Heart right ventricle (tissue), 16 donors: ENCODE data around the gene LAMA2. TPM values are rescaled to one million over a fixed set of nuclear protein-coding genes. Genes with fewer than 3 reads are reported as not detected.

Experiments
- ATAC-seq, 8 donors: fragments of 200-7000 bp; cut with Tn5 transposase; one replicate each; pipeline ENCODE4 v1.9.1; 2020; ENCODE audit warnings: mild to moderate bottlenecking in 8 of 8, moderate library complexity in 8 of 8, moderate number of reproducible peaks in 1 of 8
- DNase-seq, 2 donors: peaks; one replicate each; pipeline ENCODE4 v3.0.0-alpha.2; 2020
- H3K27ac ChIP-seq, 10 donors: fragments of 200-600 bp; sonication (generic) in 2 of 10; one replicate each; pipeline versions ENCODE4 v1.5.0 to v1.8.0; 2020 to 2022; ENCODE audit warnings: mild to moderate bottlenecking in 3 of 10
- H3K27me3 ChIP-seq, 7 donors: fragments of 200-600 bp; one replicate each; pipeline ENCODE4 v1.8.0; 2021 to 2022; ENCODE audit warnings: mild to moderate bottlenecking in 2 of 7
- H3K36me3 ChIP-seq, 9 donors: fragments of 200-600 bp; sonication (generic) in 1 of 9; one replicate each; pipeline versions ENCODE4 v1.5.0 to v1.8.0; 2020 to 2022; ENCODE audit warnings: mild to moderate bottlenecking in 2 of 9
- H3K4me1 ChIP-seq, 9 donors: fragments of 200-600 bp; sonication (generic) in 1 of 9; one replicate each; pipeline versions ENCODE4 v1.5.0 to v1.8.0; 2020 to 2022; ENCODE audit warnings: mild to moderate bottlenecking in 4 of 9
- H3K4me3 ChIP-seq, 10 donors: fragments of 200-600 bp; sonication (generic) in 2 of 10; one replicate each; pipeline versions ENCODE4 v1.5.0 to v1.8.0; 2020 to 2022; ENCODE audit warnings: mild to moderate bottlenecking in 7 of 10, moderate library complexity in 2 of 10
- H3K9me3 ChIP-seq, 11 donors: fragments of 200-600 bp in 10 of 11; sonication (generic) in 2 of 11; one replicate each; pipeline versions ENCODE4 v1.5.0 to v1.8.0; 2013 to 2022; ENCODE audit warnings: mild to moderate bottlenecking in 2 of 11, control low read depth in 1 of 11, moderate library complexity in 1 of 11
- WGBS, 2 donors: extraction: QIAGEN DNeasy Blood & Tissue Kit; methylation state at CpG; one replicate each; pipeline ENCODE4 v1.1.7; 2013; ENCODE audit warnings: inconsistent platforms in 1 of 2; 5-methylcytosine and 5-hydroxymethylcytosine counted together
- intact Hi-C, 10 donors: fragments of 100-400 bp; cut with DNase I; formaldehyde crosslinking; loops; one replicate each; pipeline versions ENCODE4 v1.11.1 to v1.14.2; 2022
- polyA plus RNA-seq, 2 donors: library from polyadenylated mRNA; stranded (reverse); fragments of 200-250 nt; gene quantifications; one replicate each; pipeline ENCODE4 v1.2.3, GENCODE V29; 2013
- total RNA-seq, 10 donors: library from RNA; stranded (reverse); fragmentation: NEBNext Ultra II Directional in 3 of 10; extraction: Animal tissue kit (Norgen Biotek cat#: 25700) in 3 of 10; gene quantifications; one replicate each; pipeline versions ENCODE4 v1.2.1 to v1.2.4, GENCODE V29; 2021 to 2023
- TF ChIP-seq, protein P1 (sequence below), 9 donors: fragments of 200-600 bp; sonication (generic) in 2 of 9; IDR thresholded peaks; one replicate each; pipeline versions ENCODE4 v1.5.0 to v1.8.0; 2021 to 2022; ENCODE audit warnings: antibody characterized with exemption in 9 of 9, mild to moderate bottlenecking in 5 of 9, moderate library complexity in 1 of 9
- donor health status: Arrhythmogenic right ventricular cardiomyopathy.
- donor health status: ischemic (EF 13 %, LVEDD 7.1; RV severe dilation, severe dysfunction).
- donor health status: healthy with polysubstance abuse.
- donor health status: DM: no; HTN: yes; CAD: no.
- donor health status: DM: no; HTN: no; CAD: no.
- donor health status: ischemic (EF 25% LVEDD 6.9; RV normal size, moderate dysfunction).
- donor health status: ischemic (EF 25% LVEDD 5.7; RV mildly dilated, moderate dysfunction).
- donor health status: healthy.
- donor health status: DM: yes; HTN: yes; CAD: no.
- donor health status: Ischemic cardiomyopathy.
- donor health status: ischemic (EF 35%, LVEDD 5.7; RV mildly dilated, moderate dysfunction).
- donor health status: nonischemic (EF 11% LVEDD 7.7; RV severe dilation, severe dysfunction).
- donor health status: DM: yes; HTN: yes; CAD: no.
- donor health status: PGD.
- donor health status: ischemic (EF 29% LVEDD 5.4; RV normal size, mild dysfunction).
- donor health status: nonischemic (EF 23%, LVEDD 6.1; RV moderate dilation, normal function).

LAMA2 gene
- total and polyA plus RNA-seq, 12 donors, result 31.1 to 293 (median 223) TPM

DNA sequence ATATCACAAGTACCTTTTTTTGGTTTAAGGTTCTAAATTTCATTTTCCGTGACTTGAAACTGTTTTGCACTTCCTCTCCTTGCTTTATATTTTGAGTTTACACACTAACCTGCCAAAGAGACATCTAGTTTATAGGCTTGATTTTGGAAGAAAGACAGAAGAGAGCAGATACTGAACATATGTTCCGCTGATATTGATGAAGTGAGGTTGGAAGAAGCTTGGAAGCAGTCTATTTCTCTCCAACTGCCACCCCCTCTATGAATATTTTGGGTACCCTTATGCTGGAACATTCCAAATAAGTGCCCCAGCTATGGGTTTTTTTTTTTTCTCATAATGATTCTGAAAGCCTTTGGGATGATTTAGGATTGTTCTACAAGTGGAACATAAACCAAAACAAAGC is 150.6 kb downstream of the LAMA2 start:
- H3K36me3 ChIP-seq, result peaks cover 0 to 3% (median 0%) of the 10 kb centered on the region in 9 donors
- intact Hi-C loops, result no loop called here
- no peak overlapping the region for H3K4me3 ChIP-seq
- ATAC-seq (no peak), DNase-seq (no peak)
- no peaks in the 10 kb centered on the region for H3K9me3 ChIP-seq
- H3K27me3 ChIP-seq, result no peaks in the 10 kb centered on the region
- WGBS, 2 donors, result 78 to 81% methylated on average over 2 of the region's 2 CpGs
- H3K27ac ChIP-seq, result peak overlapping the region in 4 of 10 donors; percentile 10 to 50 (median 16)
- H3K4me1 ChIP-seq, result peaks cover 0 to 42% (median 6%) of the 10 kb centered on the region in 9 donors
- TF ChIP-seq, protein P1, sequence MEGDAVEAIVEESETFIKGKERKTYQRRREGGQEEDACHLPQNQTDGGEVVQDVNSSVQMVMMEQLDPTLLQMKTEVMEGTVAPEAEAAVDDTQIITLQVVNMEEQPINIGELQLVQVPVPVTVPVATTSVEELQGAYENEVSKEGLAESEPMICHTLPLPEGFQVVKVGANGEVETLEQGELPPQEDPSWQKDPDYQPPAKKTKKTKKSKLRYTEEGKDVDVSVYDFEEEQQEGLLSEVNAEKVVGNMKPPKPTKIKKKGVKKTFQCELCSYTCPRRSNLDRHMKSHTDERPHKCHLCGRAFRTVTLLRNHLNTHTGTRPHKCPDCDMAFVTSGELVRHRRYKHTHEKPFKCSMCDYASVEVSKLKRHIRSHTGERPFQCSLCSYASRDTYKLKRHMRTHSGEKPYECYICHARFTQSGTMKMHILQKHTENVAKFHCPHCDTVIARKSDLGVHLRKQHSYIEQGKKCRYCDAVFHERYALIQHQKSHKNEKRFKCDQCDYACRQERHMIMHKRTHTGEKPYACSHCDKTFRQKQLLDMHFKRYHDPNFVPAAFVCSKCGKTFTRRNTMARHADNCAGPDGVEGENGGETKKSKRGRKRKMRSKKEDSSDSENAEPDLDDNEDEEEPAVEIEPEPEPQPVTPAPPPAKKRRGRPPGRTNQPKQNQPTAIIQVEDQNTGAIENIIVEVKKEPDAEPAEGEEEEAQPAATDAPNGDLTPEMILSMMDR (IDR thresholded peaks at IDR 0.05), result no peak

DNA sequence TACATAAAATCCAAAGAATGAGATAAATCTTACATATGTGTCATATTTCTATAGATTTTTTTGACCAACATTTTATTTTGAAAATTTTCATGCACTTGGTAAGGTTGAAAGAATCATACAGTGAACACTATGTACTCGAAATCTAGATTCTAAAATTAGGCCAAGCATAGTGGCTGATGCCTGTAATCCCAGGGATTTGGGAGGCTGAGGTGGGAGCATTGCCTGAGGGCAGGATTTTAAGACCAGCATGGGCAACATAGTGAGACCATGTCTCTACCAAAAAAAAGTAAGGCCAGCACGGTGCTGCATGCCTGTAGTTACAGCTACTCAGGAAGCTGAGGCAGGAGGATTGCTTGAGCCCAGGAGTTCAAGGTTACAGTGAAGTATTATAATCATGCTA is 158.6 kb downstream of the LAMA2 start:
- ATAC-seq, result peak in 4 of 8 donors; percentile 35 to 53 (median 44)
- peaks cover 0 to 36% (median 4%) of the 10 kb centered on the region in 9 donors for H3K4me1 ChIP-seq
- H3K27ac ChIP-seq, result no peak overlapping the region
- WGBS, 2 donors, result 47 to 55% methylated on average over 2 of the region's 2 CpGs
- peaks cover 0 to 13% (median 3%) of the 10 kb centered on the region in 11 donors for H3K9me3 ChIP-seq
- H3K4me3 ChIP-seq, result no peak overlapping the region
- intact Hi-C loops, result no loop called here
- TF ChIP-seq, protein P1 (IDR thresholded peaks at IDR 0.05), result no peak
- no peaks in the 10 kb centered on the region for H3K27me3 ChIP-seq
- DNase-seq, result no peak
- peaks cover 0 to 7% (median 0%) of the 10 kb centered on the region in 9 donors for H3K36me3 ChIP-seq

DNA sequence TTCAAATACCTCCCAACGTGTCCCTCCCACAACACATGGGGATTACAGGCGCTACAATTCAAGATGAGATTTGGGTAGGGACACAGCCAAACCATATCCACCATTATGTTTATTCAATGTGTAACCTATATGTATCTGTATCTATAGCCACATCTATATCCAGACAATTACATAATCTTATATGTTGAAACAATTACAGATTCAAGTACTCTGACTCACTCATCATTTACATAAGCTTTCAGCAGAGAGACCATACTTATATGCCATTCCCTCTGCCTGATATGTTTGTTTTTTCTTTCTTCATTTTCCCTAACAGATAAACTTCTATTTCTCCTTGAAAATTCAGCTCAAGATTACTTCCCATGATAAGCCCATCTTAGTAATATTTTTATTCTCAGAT is 163.6 kb downstream of the LAMA2 start:
- Histone ChIP-seq H3K9me3 (peaks cover 0 to 13% (median 3%) of the 10 kb centered on the region in 11 donors), H3K27ac (no peak overlapping the region), H3K4me1 (peaks cover 0 to 50% (median 0%) of the 10 kb centered on the region in 9 donors), H3K27me3 (no peaks in the 10 kb centered on the region), H3K36me3 (peaks cover 0 to 27% (median 9%) of the 10 kb centered on the region in 9 donors), H3K4me3 (no peak overlapping the region)
- TF ChIP-seq, protein P1 (IDR thresholded peaks at IDR 0.05), result no peak
- WGBS, 2 donors, result 89 to 93% methylated on average over 2 of the region's 2 CpGs
- DNase-seq (no peak), ATAC-seq (no peak)
- intact Hi-C loops, result no loop called here

DNA sequence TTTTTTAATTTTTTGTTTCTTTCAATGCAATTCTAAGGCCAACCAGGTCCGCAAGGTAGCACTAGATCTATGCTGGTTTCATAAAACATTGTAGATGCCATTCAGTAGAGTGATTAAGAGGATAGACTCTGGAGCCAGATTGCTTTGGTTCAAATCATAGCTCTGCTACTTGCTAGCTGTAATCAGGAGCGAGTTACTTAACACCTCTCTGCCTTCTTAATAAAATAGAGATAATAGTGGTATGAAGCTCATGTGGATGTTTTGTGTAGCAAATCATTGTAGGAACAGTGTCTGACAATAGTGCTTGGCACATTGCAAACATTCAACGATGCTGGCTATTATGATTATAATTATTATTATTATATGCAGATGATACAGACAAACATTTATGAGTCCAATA is 164.9 kb downstream of the LAMA2 start:
- TF ChIP-seq, protein P1 (IDR thresholded peaks at IDR 0.05), result no peak
- 44 to 53% methylated on average over 3 of the region's 3 CpGs for WGBS, 2 donors
- peak overlapping the region in 1 of 10 donors; percentile 8 for H3K27ac ChIP-seq
- peak in 6 of 8 donors; percentile 24 to 71 (median 40) for ATAC-seq
- intact Hi-C loops, result no loop called here
- peaks cover 0 to 13% (median 3%) of the 10 kb centered on the region in 11 donors for H3K9me3 ChIP-seq
- H3K4me3 ChIP-seq, result no peak overlapping the region
- H3K4me1 ChIP-seq, result peaks cover 0 to 40% (median 0%) of the 10 kb centered on the region in 9 donors
- peaks cover 0 to 39% (median 10%) of the 10 kb centered on the region in 9 donors for H3K36me3 ChIP-seq
- DNase-seq, result no peak
- H3K27me3 ChIP-seq, result no peaks in the 10 kb centered on the region
